Thymus (tissue), 11 donors: ENCODE measurements around the gene RBM17. TPM values are rescaled to one million over a fixed set of nuclear protein-coding genes. Genes with fewer than 3 reads are reported as not detected.

Source experiments
- DNase-seq, 9 donors: peaks; one replicate each; pipeline ENCODE4 v3.0.0-alpha.2; 2013; ENCODE audit warnings: low spot score in 9 of 9, low read depth in 6 of 9, missing footprints in 1 of 9
- H3K27ac ChIP-seq, 2 donors: one replicate each; pipeline ENCODE4 v1.5.1; 2013; ENCODE audit warnings: control low read depth in 1 of 2, low read depth in 1 of 2, low read length in 1 of 2, mild to moderate bottlenecking in 1 of 2, moderate library complexity in 1 of 2
- H3K27me3 ChIP-seq, 2 donors: one replicate each; pipeline ENCODE4 v1.5.1; 2013; ENCODE audit warnings: low read length in 1 of 2; ENCODE audit not compliant: control insufficient read depth in 2 of 2, insufficient read depth in 1 of 2
- H3K36me3 ChIP-seq, 2 donors: one replicate each; pipeline ENCODE4 v1.5.1; 2013; ENCODE audit warnings: low read length in 1 of 2, mild to moderate bottlenecking in 1 of 2, moderate library complexity in 1 of 2; ENCODE audit not compliant: control insufficient read depth in 2 of 2, insufficient read depth in 2 of 2
- H3K4me1 ChIP-seq, 2 donors: one replicate each; pipeline ENCODE4 v1.5.1; 2013; ENCODE audit warnings: low read length in 2 of 2; ENCODE audit not compliant: control insufficient read depth in 2 of 2, insufficient read depth in 2 of 2
- H3K4me3 ChIP-seq, 2 donors: one replicate each; pipeline ENCODE4 v1.5.1; 2013; ENCODE audit warnings: low read length in 2 of 2, control low read depth in 1 of 2, mild to moderate bottlenecking in 1 of 2
- H3K9me3 ChIP-seq, 2 donors: one replicate each; pipeline ENCODE4 v1.5.1; 2013; ENCODE audit warnings: low read length in 1 of 2, mild to moderate bottlenecking in 1 of 2; ENCODE audit not compliant: control insufficient read depth in 2 of 2, insufficient read depth in 1 of 2
- WGBS: extraction: QIAGEN DNeasy Blood & Tissue Kit; methylation state at CpG from one replicate; pipeline ENCODE4 v1.1.7; 2013; 5-methylcytosine and 5-hydroxymethylcytosine counted together
- polyA plus RNA-seq: library from polyadenylated mRNA; stranded (reverse); fragments of 200-250 nt; gene quantifications from one replicate; pipeline ENCODE4 v1.2.3, GENCODE V29; 2013
- total RNA-seq: library from RNA; stranded (reverse); fragments of 120-200 nt; gene quantifications from one replicate; pipeline ENCODE4 v1.2.4, GENCODE V29; 2013
- donor health status: healthy.

Gene RBM17
- total and polyA plus RNA-seq, 2 donors = 59.1 to 122 TPM

DNA sequence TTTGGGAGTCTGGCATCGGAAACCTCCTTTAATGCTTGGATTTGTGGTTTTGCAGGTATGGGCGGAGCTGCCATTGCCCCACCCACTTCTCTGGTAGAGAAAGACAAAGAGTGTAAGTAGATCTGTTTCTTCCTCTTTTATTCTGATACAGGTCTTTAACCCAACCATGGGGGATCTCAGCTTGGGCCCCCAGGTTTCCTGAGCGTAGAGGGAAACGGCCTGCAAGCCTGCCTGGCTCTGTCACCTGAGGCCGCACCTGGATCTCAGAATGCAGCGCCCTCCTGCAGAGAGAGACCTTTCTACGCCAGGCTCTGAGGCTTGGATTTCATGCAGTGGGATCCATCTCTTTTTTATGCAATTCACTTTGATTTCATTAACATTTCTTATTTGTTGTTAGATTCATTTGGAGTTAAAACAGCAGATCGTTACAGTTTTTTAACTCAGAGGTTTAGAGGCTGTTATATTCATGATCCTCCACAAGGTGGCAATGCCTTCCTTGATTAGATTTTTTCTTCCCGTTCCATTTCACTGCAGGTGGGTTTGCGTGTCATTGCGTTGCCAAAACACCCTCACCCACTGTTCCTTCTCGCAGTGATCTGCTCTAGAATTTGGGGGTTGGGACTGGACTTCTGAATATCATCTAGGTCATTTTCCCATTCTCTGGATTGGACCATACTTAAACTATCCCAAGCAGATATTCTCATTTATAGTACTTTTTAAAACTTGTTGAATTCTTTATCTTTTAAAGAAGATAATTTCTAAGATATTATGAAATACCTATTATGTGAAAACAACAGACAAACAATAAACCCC is 20.0 kb downstream of the RBM17 start:
- 46% methylated on average over 12 of the region's 12 CpGs for WGBS
- no peaks in the 10 kb centered on the region for H3K27me3 ChIP-seq
- peak overlapping the region in 1 of 2 donors; percentile 36 for H3K27ac ChIP-seq
- H3K4me3 ChIP-seq = no peak overlapping the region
- H3K9me3 ChIP-seq = no peaks in the 10 kb centered on the region
- H3K4me1 ChIP-seq = peaks cover 0 to 11% of the 10 kb centered on the region in 2 donors
- peaks cover 36 to 95% of the 10 kb centered on the region in 2 donors for H3K36me3 ChIP-seq
- peak in 6 of 9 donors; percentile 46 to 81 (median 54) for DNase-seq

DNA sequence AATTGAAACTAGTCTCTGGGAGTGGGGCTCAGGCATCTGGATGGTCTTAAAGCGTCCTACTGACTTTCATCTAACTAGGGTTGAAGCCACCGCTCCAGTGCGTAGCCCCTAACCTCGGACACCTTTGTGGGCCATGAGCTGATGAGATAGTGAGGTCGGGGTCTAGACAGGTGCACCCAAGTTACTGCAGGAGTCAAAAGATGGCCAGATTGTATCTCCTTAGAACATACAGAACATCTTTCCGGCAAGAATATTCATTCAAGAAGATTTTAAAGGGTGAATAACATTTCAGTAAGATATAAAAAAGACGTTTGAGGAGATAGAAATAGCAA is 20.6 kb downstream of the RBM17 start:
- Histone ChIP-seq H3K4me3 (no peak overlapping the region), H3K27me3 (no peaks in the 10 kb centered on the region), H3K27ac (no peak overlapping the region), H3K9me3 (no peaks in the 10 kb centered on the region), H3K36me3 (peaks cover 38 to 96% of the 10 kb centered on the region in 2 donors), H3K4me1 (peaks cover 0 to 11% of the 10 kb centered on the region in 2 donors)
- 89% methylated on average over 7 of the region's 7 CpGs for WGBS
- no peak for DNase-seq

- 97% methylated on average over 5 of the region's 5 CpGs for WGBS
- no peaks in the 10 kb centered on the region for H3K9me3 ChIP-seq
- H3K36me3 ChIP-seq = peaks cover 41 to 96% of the 10 kb centered on the region in 2 donors
- peaks cover 0 to 11% of the 10 kb centered on the region in 2 donors for H3K4me1 ChIP-seq
- no peak overlapping the region for H3K4me3 ChIP-seq
- no peak for DNase-seq
- H3K27me3 ChIP-seq = no peaks in the 10 kb centered on the region
- H3K27ac ChIP-seq = no peak overlapping the region
Observed at GRCh38 chr10:6110136-6110535, 21.3 kb downstream of the RBM17 start.

GRCh38 chr10:6112893-6113292 is 24.1 kb downstream of the RBM17 start:
- H3K27ac ChIP-seq = no peak overlapping the region
- H3K4me3 ChIP-seq = no peak overlapping the region
- WGBS = 95% methylated on average over 6 of the region's 6 CpGs
- H3K9me3 ChIP-seq = no peaks in the 10 kb centered on the region
- H3K36me3 ChIP-seq = peaks cover 41 to 90% of the 10 kb centered on the region in 2 donors
- no peak for DNase-seq
- no peaks in the 10 kb centered on the region for H3K27me3 ChIP-seq
- H3K4me1 ChIP-seq = peaks cover 0 to 11% of the 10 kb centered on the region in 2 donors

- WGBS = 98% methylated on average over 4 of the region's 4 CpGs
- no peak overlapping the region for H3K4me3 ChIP-seq
- H3K36me3 ChIP-seq = peaks cover 38 to 76% of the 10 kb centered on the region in 2 donors
- no peaks in the 10 kb centered on the region for H3K9me3 ChIP-seq
- no peaks in the 10 kb centered on the region for H3K27me3 ChIP-seq
- H3K27ac ChIP-seq = no peak overlapping the region
- peaks cover 0 to 1% of the 10 kb centered on the region in 2 donors for H3K4me1 ChIP-seq
- DNase-seq = no peak
Observed at GRCh38 chr10:6114299-6114698, 25.5 kb downstream of the RBM17 start.

DNA sequence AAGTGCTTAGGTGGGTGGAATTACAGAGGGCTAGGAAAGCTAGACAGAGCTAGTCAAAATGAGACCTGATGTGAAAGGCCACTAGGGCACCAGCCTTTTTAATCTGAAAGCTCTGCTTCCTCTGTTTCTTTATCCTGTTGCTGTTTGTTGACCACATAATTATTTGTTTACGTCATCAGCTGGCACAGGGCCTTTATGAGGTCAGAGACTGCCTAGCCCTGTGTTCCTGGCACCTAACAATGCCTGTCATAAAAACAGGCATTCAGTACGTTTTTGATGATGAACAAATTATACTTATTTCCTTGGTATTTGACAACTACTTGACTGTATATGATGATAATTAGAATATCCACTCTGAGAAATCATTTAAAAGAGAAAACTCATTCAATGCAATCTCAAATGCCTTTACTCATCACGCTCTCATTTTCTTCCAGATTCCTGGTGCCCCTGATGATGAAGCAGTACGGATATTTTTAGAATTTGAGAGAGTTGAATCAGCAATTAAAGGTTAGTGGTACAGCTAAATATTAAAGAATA is 26.0 kb downstream of the RBM17 start:
- no peak for DNase-seq
- H3K4me3 ChIP-seq = no peak overlapping the region
- H3K27ac ChIP-seq = no peak overlapping the region
- no peaks in the 10 kb centered on the region for H3K4me1 ChIP-seq
- no peaks in the 10 kb centered on the region for H3K9me3 ChIP-seq
- H3K36me3 ChIP-seq = peaks cover 38 to 72% of the 10 kb centered on the region in 2 donors
- H3K27me3 ChIP-seq = no peaks in the 10 kb centered on the region
- 95% methylated on average over 4 of the region's 4 CpGs for WGBS

GRCh38 chr10:6115411-6115810 is 26.6 kb downstream of the RBM17 start:
- WGBS = over 99% methylated on average over 4 of the region's 4 CpGs

GRCh38 chr10:6115824-6116350 is 27.1 kb downstream of the RBM17 start:
- Histone ChIP-seq H3K27ac (no peak overlapping the region), H3K27me3 (no peaks in the 10 kb centered on the region), H3K36me3 (peaks cover 27 to 66% of the 10 kb centered on the region in 2 donors), H3K4me1 (no peaks in the 10 kb centered on the region), H3K4me3 (no peak overlapping the region), H3K9me3 (no peaks in the 10 kb centered on the region)
- WGBS = 97% methylated on average over 3 of the region's 3 CpGs
- no peak for DNase-seq

More at GRCh38 chr10:6115411-6115810, 26.6 kb downstream of the RBM17 start:
- Histone ChIP-seq H3K27me3 (no peaks in the 10 kb centered on the region), H3K36me3 (peaks cover 32 to 71% of the 10 kb centered on the region in 2 donors), H3K4me1 (no peaks in the 10 kb centered on the region), H3K27ac (no peak overlapping the region), H3K9me3 (no peaks in the 10 kb centered on the region), H3K4me3 (no peak overlapping the region)
- DNase-seq = no peak

GRCh38 chr10:6116806-6117205 is 28.0 kb downstream of the RBM17 start:
- DNase-seq = no peak
- peaks cover 18 to 58% of the 10 kb centered on the region in 2 donors for H3K36me3 ChIP-seq
- 98% methylated on average over 1 of the region's 1 CpG for WGBS

More at GRCh38 chr10:6116806-6117205, 28.0 kb downstream of the RBM17 start:
- H3K9me3 ChIP-seq = no peaks in the 10 kb centered on the region
- H3K27ac ChIP-seq = no peak overlapping the region
- no peaks in the 10 kb centered on the region for H3K4me1 ChIP-seq
- H3K4me3 ChIP-seq = no peak overlapping the region
- H3K27me3 ChIP-seq = no peaks in the 10 kb centered on the region
